Liver (tissue), 9 donors: Measurements from ENCODE around the gene SLC31A1. TPM values are rescaled to one million over a fixed set of nuclear protein-coding genes. Genes with fewer than 3 reads are reported as not detected.

Source experiments
- DNase-seq: peaks from one replicate; pipeline ENCODE4 v3.0.0-alpha.2; 2017; ENCODE audit warnings: low spot score
- H3K27ac ChIP-seq, 2 donors: one replicate each; pipeline ENCODE4 v1.7.0; 2013; ENCODE audit warnings: inconsistent platforms in 2 of 2, low read length in 2 of 2, control low read depth in 1 of 2, low read depth in 1 of 2, mild to moderate bottlenecking in 1 of 2
- H3K27me3 ChIP-seq, 4 donors: one replicate each; pipeline versions ENCODE4 v1.6.1 to v1.7.0; 2013; ENCODE audit warnings: low read length in 3 of 4, inconsistent platforms in 1 of 4, mild to moderate bottlenecking in 1 of 4, moderate library complexity in 1 of 4; ENCODE audit not compliant: control insufficient read depth in 4 of 4, insufficient read depth in 4 of 4
- H3K36me3 ChIP-seq, 4 donors: one replicate each; pipeline versions ENCODE4 v1.6.1 to v1.7.0; 2013; ENCODE audit warnings: low read length in 3 of 4, mild to moderate bottlenecking in 3 of 4, low read depth in 1 of 4, moderate library complexity in 1 of 4; ENCODE audit not compliant: control insufficient read depth in 4 of 4, insufficient read depth in 3 of 4
- H3K4me1 ChIP-seq, 4 donors: one replicate each; pipeline versions ENCODE4 v1.6.1 to v1.7.0; 2013; ENCODE audit warnings: low read length in 3 of 4, mild to moderate bottlenecking in 3 of 4, moderate library complexity in 1 of 4; ENCODE audit not compliant: control insufficient read depth in 4 of 4, insufficient read depth in 4 of 4
- H3K4me3 ChIP-seq, 3 donors: one replicate each; pipeline versions ENCODE4 v1.6.1 to v1.7.0; 2013; ENCODE audit warnings: low read length in 3 of 3, control low read depth in 1 of 3, low read depth in 1 of 3, mild to moderate bottlenecking in 1 of 3
- H3K9ac ChIP-seq, 2 donors: one replicate each; pipeline ENCODE4 v1.7.0; 2013; ENCODE audit warnings: low read length in 2 of 2, mild to moderate bottlenecking in 2 of 2, moderate library complexity in 2 of 2, control low read depth in 1 of 2, low read depth in 1 of 2
- H3K9me3 ChIP-seq, 4 donors: one replicate each; pipeline versions ENCODE4 v1.6.1 to v1.7.0; 2013; ENCODE audit warnings: low read length in 3 of 4; ENCODE audit not compliant: control insufficient read depth in 4 of 4
- CTCF ChIP-seq: fragments of 150-350 bp; IDR thresholded peaks from 2 replicates; pipeline ENCODE4 v1.5.1; 2017; ENCODE audit warnings: improper control_type of control experiment, low read depth, low read length; ENCODE audit not compliant: missing input control
- EGR1 ChIP-seq, 2 donors: IDR thresholded peaks; 2 replicates each; pipeline ENCODE4 v1.6.1; 2016 to 2018; ENCODE audit warnings: antibody characterized with exemption in 2 of 2, low read depth in 2 of 2
- FOXA1 ChIP-seq: IDR thresholded peaks from 2 replicates; pipeline ENCODE4 v1.6.1; 2016; ENCODE audit warnings: antibody characterized with exemption
- GABPA ChIP-seq, 2 donors: IDR thresholded peaks in 1 of 2; conservative IDR thresholded peaks in 1 of 2; 2 replicates each; pipeline ENCODE4 v1.6.1; 2016; ENCODE audit warnings: antibody characterized with exemption in 2 of 2, mild to moderate bottlenecking in 1 of 2, moderate library complexity in 1 of 2
- HNF4A ChIP-seq, 2 donors: conservative IDR thresholded peaks; 2 replicates each; pipeline ENCODE4 v1.6.1; 2016; ENCODE audit warnings: antibody characterized with exemption in 2 of 2, mild to moderate bottlenecking in 2 of 2
- HNF4G ChIP-seq: IDR thresholded peaks from 2 replicates; pipeline ENCODE4 v1.6.1; 2016; ENCODE audit warnings: antibody characterized with exemption
- JUND ChIP-seq, 2 donors: IDR thresholded peaks; 2 replicates each; pipeline ENCODE4 v1.6.1; 2016; ENCODE audit warnings: antibody characterized with exemption in 2 of 2
- MAX ChIP-seq: IDR thresholded peaks from 2 replicates; pipeline ENCODE4 v1.6.1; 2016; ENCODE audit warnings: antibody characterized with exemption
- NR2F2 ChIP-seq: IDR thresholded peaks from 2 replicates; pipeline ENCODE4 v1.6.1; 2016; ENCODE audit warnings: antibody characterized with exemption
- RAD21 ChIP-seq, 2 donors: IDR thresholded peaks; 2 replicates each; pipeline ENCODE4 v1.6.1; 2016; ENCODE audit warnings: antibody characterized with exemption in 2 of 2, mild to moderate bottlenecking in 2 of 2
- REST ChIP-seq: IDR thresholded peaks from 2 replicates; pipeline ENCODE4 v1.6.1; 2016; ENCODE audit warnings: antibody characterized with exemption, mild to moderate bottlenecking
- YY1 ChIP-seq: IDR thresholded peaks from 2 replicates; pipeline ENCODE4 v1.6.1; 2016; ENCODE audit warnings: antibody characterized with exemption, mild to moderate bottlenecking
- WGBS: extraction: QIAGEN DNeasy Blood & Tissue Kit; methylation state at CpG from one replicate; pipeline ENCODE4 v1.1.7; 2013; 5-methylcytosine and 5-hydroxymethylcytosine counted together
- polyA plus RNA-seq, 2 donors: library from polyadenylated mRNA; stranded (reverse) in 1 of 2; unstranded in 1 of 2; fragments of 200-250 nt in 1 of 2; fragments of >200 nt in 1 of 2; fragmentation: Nextera tagmentation in 1 of 2; extraction: Ambion mirVana in 1 of 2; gene quantifications; one replicate each; pipeline versions ENCODE4 v1.2.1 to v1.2.3, GENCODE V29; 2013 to 2015
- total RNA-seq, 2 donors: library from RNA; depleted of rRNA; stranded (reverse); fragments of >200 nt; gene quantifications; one replicate each; pipeline ENCODE4 v1.2.3, GENCODE V29; 2014
- donor health status: healthy.
- donor health status: healthy.
- donor health status: healthy.
- donor health status: healthy.
- donor health status: healthy.

SLC31A1 gene
- total and polyA plus RNA-seq, 4 donors, result 26.6 to 96.2 (median 44.9) TPM

- Histone ChIP-seq H3K4me1 (no peaks in the 10 kb centered on the region), H3K36me3 (no peaks in the 10 kb centered on the region), H3K27me3 (no peaks in the 10 kb centered on the region), H3K27ac (no peak overlapping the region), H3K9ac (no peak overlapping the region), H3K9me3 (no peaks in the 10 kb centered on the region), H3K4me3 (no peak overlapping the region)
- TF ChIP-seq FOXA1 (no peak), HNF4G (no peak), REST (no peak), YY1 (no peak), GABPA (IDR thresholded peaks at IDR 0.05 in 1 of 2, conservative IDR thresholded peaks at IDR 0.05 in 1 of 2) (no peak), NR2F2 (no peak), JUND (IDR thresholded peaks at IDR 0.05) (no peak)
- WGBS, result 61% methylated on average over 8 of the region's 8 CpGs
- no peak for DNase-seq
Observed at GRCh38 chr9:113299800-113300292, 78.5 kb downstream of the SLC31A1 start.

- H3K9ac ChIP-seq, result no peak overlapping the region
- no peak for TF ChIP-seq EGR1 (IDR thresholded peaks at IDR 0.05; ENCODE audit: low read depth in 2 of 2)
- TF ChIP-seq RAD21 (IDR thresholded peaks at IDR 0.05), result no peak
- no peak for TF ChIP-seq REST
- TF ChIP-seq HNF4A (conservative IDR thresholded peaks at IDR 0.05), result no peak
- TF ChIP-seq MAX, result no peak
- TF ChIP-seq CTCF, result no peak
- no peaks in the 10 kb centered on the region for H3K9me3 ChIP-seq
- no peak overlapping the region for H3K27ac ChIP-seq
- no peak overlapping the region for H3K4me3 ChIP-seq
- H3K36me3 ChIP-seq, result no peaks in the 10 kb centered on the region
- H3K4me1 ChIP-seq, result no peaks in the 10 kb centered on the region
- DNase-seq, result no peak
- H3K27me3 ChIP-seq, result no peaks in the 10 kb centered on the region
- WGBS, result 96% methylated on average over 8 of the region's 8 CpGs
Observed at GRCh38 chr9:113301548-113301947, 80.2 kb downstream of the SLC31A1 start.
